GM12878 (cell line): ENCODE measurements around the gene ZNF532. TPM values are rescaled to one million over a fixed set of nuclear protein-coding genes. Genes with fewer than 3 reads are reported as not detected.

ENCODE experiments used
- ATAC-seq: fragments of 200-7000 bp; cut with Tn5 transposase; 3 replicates; pipeline ENCODE4 v1.9.1; 2020; ENCODE audit warnings: mild to moderate bottlenecking, moderate library complexity
- BruUV-seq: library from RNA; stranded (reverse); fragments of 400-500 nt; replicated peaks from 2 replicates; lab custom pipeline; 2021; lab: Mats Ljungman, UMichigan
- CTCF ChIA-PET: fragments of 300-600 bp; sonication (Branson Sonifier 250); formaldehyde crosslinking; extraction: SDS; loops from one replicate; lab custom pipeline; 2021; ENCODE audit warnings: inconsistent platforms; lab: Yijun Ruan, JAX
- POLR2A ChIA-PET: fragments of 350-600 bp; formaldehyde crosslinking; extraction: SDS; loops from one replicate; lab custom pipeline; 2021; ENCODE audit warnings: inconsistent platforms; lab: Charles Lee
- RAD21 ChIA-PET: fragments of 300-600 bp; sonication (Branson Sonifier 250); formaldehyde crosslinking; loops from one replicate; lab custom pipeline; 2023; ENCODE audit warnings: antibody characterized with exemption; ENCODE audit not compliant: unreplicated experiment; lab: Charles Lee
- SMC1A ChIA-PET: fragments of 300-600 bp; sonication (Branson Sonifier 250); formaldehyde crosslinking; loops from one replicate; lab custom pipeline; 2023; ENCODE audit not compliant: unreplicated experiment, uncharacterized antibody; lab: Charles Lee
- DNase-seq: peaks from one replicate; pipeline ENCODE4 v3.0.0-alpha.2; 2011; ENCODE audit warnings: low read depth, low spot score
- FAIRE-seq: peaks from 3 replicates; lab custom pipeline; 2011; peaks lifted over from hg19 to GRCh38; lab: Jason Lieb, UNC
- H2AFZ ChIP-seq: 2 replicates; pipeline ENCODE4 v1.6.0; 2011; ENCODE audit warnings: low read depth, low read length, control low read depth; ENCODE audit not compliant: control insufficient read depth
- H3K27ac ChIP-seq: 2 replicates; pipeline ENCODE4 v1.5.1; 2011; ENCODE audit warnings: control low read depth; ENCODE audit not compliant: control insufficient read depth, insufficient read depth
- H3K27me3 ChIP-seq, 2 experiments: replicated peaks in 1 of 2; 2 replicates each; pipeline versions ENCODE4 v1.6.0 to v1.6.1; 2011; ENCODE audit warnings: low read length in 1 of 2; ENCODE audit not compliant: control insufficient read depth in 2 of 2, insufficient read depth in 2 of 2
- H3K36me3 ChIP-seq, 2 experiments: 2 replicates each; pipeline ENCODE4 v1.5.1; 2011; ENCODE audit warnings: low read length in 1 of 2; ENCODE audit not compliant: control insufficient read depth in 2 of 2, insufficient read depth in 2 of 2
- H3K4me1 ChIP-seq: 2 replicates; pipeline ENCODE4 v1.6.1; 2011; ENCODE audit warnings: mild to moderate bottlenecking, low read length, moderate library complexity, mixed read lengths; ENCODE audit not compliant: control insufficient read depth, insufficient read depth
- H3K4me2 ChIP-seq: 2 replicates; pipeline ENCODE4 v1.6.0; 2011; ENCODE audit warnings: control low read depth; ENCODE audit not compliant: control insufficient read depth, insufficient read depth
- H3K4me3 ChIP-seq: fragments of 200-600 bp; sonication (generic); 2 replicates; pipeline ENCODE4 v1.5.1; 2016
- H3K79me2 ChIP-seq: 2 replicates; pipeline ENCODE4 v1.6.0; 2011; ENCODE audit warnings: low read length; ENCODE audit not compliant: control insufficient read depth, insufficient read depth
- H3K9ac ChIP-seq: 2 replicates; pipeline ENCODE4 v1.8.0; 2011; ENCODE audit warnings: low read length, control low read depth, mixed read lengths; ENCODE audit not compliant: control insufficient read depth, insufficient read depth
- H3K9me3 ChIP-seq: replicated peaks from 3 replicates; pipeline ENCODE4 v1.5.1; 2011; ENCODE audit warnings: mild to moderate bottlenecking, low read length; ENCODE audit not compliant: control insufficient read depth, insufficient read depth
- H4K20me1 ChIP-seq: 2 replicates; pipeline ENCODE4 v1.6.0; 2011; ENCODE audit not compliant: control insufficient read depth, insufficient read depth
- E2F8 ChIP-seq: fragments of 450-650 bp; IDR thresholded peaks from 2 replicates; pipeline ENCODE4 v1.6.1; 2018; ENCODE audit warnings: mild to moderate bottlenecking, low read depth, moderate library complexity; ENCODE audit not compliant: partially characterized antibody
- ELK1 ChIP-seq: IDR thresholded peaks from 2 replicates; pipeline ENCODE4 v1.6.1; 2012; ENCODE audit warnings: low read depth, low read length, improper control_type of control experiment
- FOXM1 ChIP-seq: IDR thresholded peaks from 2 replicates; pipeline ENCODE4 v1.6.1; 2012; ENCODE audit warnings: low read depth, mild to moderate bottlenecking, inconsistent platforms, low read length, moderate library complexity
- IKZF2 ChIP-seq, 2 experiments: fragments of 450-650 bp; IDR thresholded peaks; 2 replicates each; pipeline ENCODE4 v1.6.1; 2017; ENCODE audit warnings: mild to moderate bottlenecking in 2 of 2, moderate library complexity in 2 of 2
- KAT2A ChIP-seq: conservative IDR thresholded peaks from 2 replicates; pipeline ENCODE4 v1.6.1; 2011; ENCODE audit warnings: low read depth, low read length; ENCODE audit not compliant: control insufficient read depth
- KDM1A ChIP-seq: fragments of 200-600 bp; sonication (generic); IDR thresholded peaks from 2 replicates; pipeline ENCODE4 v1.6.1; 2016; ENCODE audit warnings: borderline replicate concordance
- MEF2A ChIP-seq: IDR thresholded peaks from 2 replicates; pipeline ENCODE4 v1.6.1; 2011; ENCODE audit warnings: low read depth, mild to moderate bottlenecking, low read length, moderate library complexity; ENCODE audit not compliant: insufficient read depth
- MYB ChIP-seq: fragments of 150-350 bp; IDR thresholded peaks from 2 replicates; pipeline ENCODE4 v1.6.1; 2014; ENCODE audit warnings: mild to moderate bottlenecking, low read depth, low read length, borderline replicate concordance
- NR2C1 ChIP-seq: fragments of 450-650 bp; IDR thresholded peaks from 2 replicates; pipeline ENCODE4 v1.6.1; 2017; ENCODE audit warnings: antibody characterized with exemption, mild to moderate bottlenecking, moderate library complexity
- PKNOX1 ChIP-seq: fragments of 450-650 bp; IDR thresholded peaks from 2 replicates; pipeline ENCODE4 v1.6.1; 2016; ENCODE audit warnings: mild to moderate bottlenecking
- RB1 ChIP-seq: fragments of 450-650 bp; formaldehyde crosslinking; IDR thresholded peaks from 2 replicates; pipeline ENCODE4 v1.6.1; 2017; ENCODE audit warnings: mild to moderate bottlenecking, borderline replicate concordance
- TBL1XR1 ChIP-seq: IDR thresholded peaks from 2 replicates; pipeline ENCODE4 v1.6.1; 2012; ENCODE audit warnings: low read depth, low read length, improper control_type of control experiment
- TCF7 ChIP-seq: IDR thresholded peaks from 2 replicates; pipeline ENCODE4 v1.6.1; 2014; ENCODE audit warnings: antibody characterized with exemption, borderline replicate concordance
- ZZZ3 ChIP-seq: IDR thresholded peaks from 2 replicates; pipeline ENCODE4 v1.6.1; 2011; ENCODE audit warnings: low read depth; ENCODE audit not compliant: control insufficient read depth, insufficient read length
- whole genome bisulfite sequencing: methylation state at CpG from one replicate; pipeline ENCODE4 v1.1.6; 2016; ENCODE audit warnings: low lambda C conversion rate; ENCODE audit not compliant: insufficient replicate concordance, insufficient coverage; ENCODE audit errors: missing lambda C conversion rate; 5-methylcytosine and 5-hydroxymethylcytosine counted together
- in situ Hi-C: fragments of 300-500 bp; cut with MboI; formaldehyde crosslinking; loops from 9 replicates; pipeline ENCODE4 v1.14.3; 2018; ENCODE audit warnings: mixed read lengths
- intact Hi-C: fragments of 100-400 bp; cut with micrococcal nuclease; formaldehyde crosslinking; loops from one replicate; pipeline ENCODE4 v1.14.2; 2022; ENCODE audit not compliant: unreplicated experiment
- polyA plus RNA-seq, 11 experiments: library from polyadenylated mRNA; depleted of rRNA in 4 of 11; unstranded in 6 of 11; stranded (reverse) in 5 of 11; fragments of >200 nt; fragmentation: Nextera tagmentation in 4 of 11; fragmentation: Illumina TruSeq in 1 of 11; extraction: Ambion mirVana in 4 of 11; extraction: Trizol in 1 of 11; gene quantifications; 1 replicate in 1 of 11; 2 replicates in 10 of 11; pipeline versions ENCODE4 v1.2.1 to v1.2.3, GENCODE V29; 2011 to 2016; ENCODE audit warnings: inconsistent platforms in 2 of 11, missing spikeins in 2 of 11, low read depth in 1 of 11
- total RNA-seq, 4 experiments: library from RNA; depleted of rRNA in 3 of 4; stranded (reverse); fragments of >200 nt in 3 of 4; fragmentation: Illumina TruSeq in 1 of 4; extraction: Trizol in 1 of 4; gene quantifications; 2 replicates each; pipeline versions ENCODE4 v1.2.1 to v1.2.3, GENCODE V29; 2013 to 2021

ZNF532 gene
- total and polyA plus RNA-seq, 10 of the 15 experiments (the other 5 are each of a cell fraction or from before 2014, with no cell fraction given), result 0.44 to 3.4 (median 1.4) TPM

GRCh38 chr18:58819051-58819450, 45.6 kb upstream of the ZNF532 start (continued):
- TF ChIP-seq ELK1 (no peak), NR2C1 (no peak), PKNOX1 (peak; percentile 66), IKZF2 (IDR thresholded peaks at IDR 0.05) (0 out of 4 replicates have a peak, but pooled peaks of 1 of the 2 experiments have one; percentile 13), TBL1XR1 (0 out of 2 replicates have a peak, but pooled peaks have one; percentile 49), MYB (no peak), TCF7 (peak; percentile 98), FOXM1 (peak; percentile 19; the same call in 1 of the 2 replicates), KDM1A (no peak), KAT2A (no peak), ZZZ3 (no peak)
- TF ChIP-seq, all 136 proteins: peak for 12

- H3K4me2 ChIP-seq, result no peak overlapping the region
- intact Hi-C loops (no loop called here), in situ Hi-C loops (no loop called here)
- no peaks in the 10 kb centered on the region for H3K79me2 ChIP-seq
- CTCF ChIA-PET, result interaction anchor here (1.6 kb wide), 1 partner anchor 56 kb away, joined by 3 read pairs; no protein-coding TSS in a partner anchor
- DNase-seq (no peak), FAIRE-seq (no peak), ATAC-seq (no peak)
- peaks cover 1% of the 10 kb centered on the region; the same call in 1 of the 3 replicates for H3K9me3 ChIP-seq
- no TSS peak for BruUV-seq
- no peaks in the 10 kb centered on the region for H3K27me3 ChIP-seq
- H2AFZ ChIP-seq, result no peak overlapping the region
- H4K20me1 ChIP-seq, result no peaks in the 10 kb centered on the region
- RAD21 ChIA-PET, result interaction anchor here (1.0 kb wide), 1 partner anchor 23 kb away, joined by 3 read pairs; no protein-coding TSS in a partner anchor
- no peak overlapping the region for H3K27ac ChIP-seq
- no peak overlapping the region for H3K4me3 ChIP-seq
- SMC1A ChIA-PET, result interaction anchor here (1.5 kb wide), 1 partner anchor 24 kb away, joined by 3 read pairs; no protein-coding TSS in a partner anchor
- 45% methylated on average over 3 of the region's 3 CpGs for WGBS
- POLR2A ChIA-PET, result no interaction called here
- H3K9ac ChIP-seq, result no peak overlapping the region
- no peaks in the 10 kb centered on the region for H3K36me3 ChIP-seq
- H3K4me1 ChIP-seq, result peaks cover 10% of the 10 kb centered on the region
- no peak for TF ChIP-seq E2F8
- no peak for TF ChIP-seq RB1
- TF ChIP-seq MEF2A, result no peak
These were observed 44.4 kb upstream of the ZNF532 start for GRCh38 chr18:58820251-58820650.
